Activated naive CD8-positive, alpha-beta T cell treated with anti-CD3 and anti-CD28 coated beads, Interleukin-2, amount 10 ng/mL, durations not matched to agents 7 days and 5 days (primary cell): ENCODE measurements around the gene GAPT. TPM values are rescaled to one million over a fixed set of nuclear protein-coding genes. Genes with fewer than 3 reads are reported as not detected.

ENCODE experiments used
- ATAC-seq: fragments of 150-1000 bp; cut with Tn5 transposase; one replicate; pipeline ENCODE4 v1.10.0; 2021; ENCODE audit warnings: low read depth, moderate library complexity
- POLR2A ChIA-PET: fragments of 350-600 bp; sonication (Branson Sonifier 250); formaldehyde crosslinking; loops from one replicate; lab custom pipeline; 2021; ENCODE audit warnings: antibody characterized with exemption; lab: Charles Lee
- DNase-seq: peaks from one replicate; pipeline ENCODE4 v3.0.0; 2021
- H3K27ac Mint-ChIP-seq: one replicate; pipeline ENCODE4 v1.8.0; 2022; ENCODE audit warnings: mild to moderate bottlenecking, mixed read lengths
- H3K27me3 Mint-ChIP-seq: one replicate; pipeline ENCODE4 v1.8.0; 2022; ENCODE audit warnings: mild to moderate bottlenecking, moderate library complexity, mixed read lengths
- H3K36me3 Mint-ChIP-seq: one replicate; pipeline ENCODE4 v1.8.0; 2021; ENCODE audit warnings: mild to moderate bottlenecking, mixed read lengths
- H3K4me1 Mint-ChIP-seq: one replicate; pipeline ENCODE4 v1.8.0; 2021; ENCODE audit warnings: mixed read lengths
- H3K4me3 Mint-ChIP-seq: one replicate; pipeline ENCODE4 v1.8.0; 2022; ENCODE audit warnings: mild to moderate bottlenecking, moderate library complexity, mixed read lengths
- H3K9me3 Mint-ChIP-seq: one replicate; pipeline ENCODE4 v1.8.0; 2021; ENCODE audit warnings: mixed read lengths
- total RNA-seq, 2 experiments: library from RNA; stranded (reverse); gene quantifications; one replicate each; pipeline ENCODE4 v1.2.3, GENCODE V29; 2021

The GAPT gene
- under 1 TPM in 1 of 2 experiments, not detected in 1; 0.57 TPM for total RNA-seq

GRCh38 chr5:58491216-58491892 lies at the start of gene GAPT:
GAPT (plus strand) TSS chr5:58491435; CDS start chr5:58494537, 3,102 bp downstream.
- no peak within 1 kb of the TSS for H3K27ac Mint-ChIP-seq
- POLR2A ChIA-PET = no interaction called here
- H3K4me3 Mint-ChIP-seq = no peak within 1 kb of the TSS
- no peaks in the 10 kb centered on the region for H3K9me3 Mint-ChIP-seq
- H3K27me3 Mint-ChIP-seq = peaks cover 16% of the 10 kb centered on the region
- no peaks in the 10 kb centered on the region for H3K4me1 Mint-ChIP-seq
- no peak for DNase-seq
- ATAC-seq = no peak
- H3K36me3 Mint-ChIP-seq = no peaks in the 10 kb centered on the region

- Mint-ChIP-seq H3K36me3 (no peaks in the 10 kb centered on the region), H3K4me3 (no peak overlapping the region), H3K27me3 (peaks cover 6% of the 10 kb centered on the region), H3K4me1 (no peaks in the 10 kb centered on the region), H3K27ac (no peak overlapping the region), H3K9me3 (no peaks in the 10 kb centered on the region)
- POLR2A ChIA-PET = no interaction called here
- no peak for ATAC-seq
- no peak for DNase-seq
Observed at GRCh38 chr5:58444805-58445204, 46.4 kb upstream of the GAPT start.

GRCh38 chr5:58446024-58446423 lies 45.2 kb upstream of the GAPT start:
- H3K27me3 Mint-ChIP-seq = peaks cover 9% of the 10 kb centered on the region
- DNase-seq = no peak

GRCh38 chr5:58447226-58447625 lies 44.0 kb upstream of the GAPT start:
- H3K36me3 Mint-ChIP-seq = no peaks in the 10 kb centered on the region
- ATAC-seq = no peak
- H3K27ac Mint-ChIP-seq = no peak overlapping the region
- no peaks in the 10 kb centered on the region for H3K9me3 Mint-ChIP-seq
- no peak for DNase-seq
- H3K27me3 Mint-ChIP-seq = peaks cover 9% of the 10 kb centered on the region
- H3K4me1 Mint-ChIP-seq = no peaks in the 10 kb centered on the region
- H3K4me3 Mint-ChIP-seq = no peak overlapping the region
- POLR2A ChIA-PET = no interaction called here

More at GRCh38 chr5:58446024-58446423, 45.2 kb upstream of the GAPT start:
- Mint-ChIP-seq H3K4me1 (no peaks in the 10 kb centered on the region), H3K36me3 (no peaks in the 10 kb centered on the region), H3K4me3 (no peak overlapping the region), H3K27ac (no peak overlapping the region), H3K9me3 (no peaks in the 10 kb centered on the region)
- no peak for ATAC-seq
- POLR2A ChIA-PET = no interaction called here

- no peak for ATAC-seq
- POLR2A ChIA-PET = no interaction called here
Observed at GRCh38 chr5:58450018-58450417, 41.2 kb upstream of the GAPT start.

GRCh38 chr5:58450811-58451629 lies 40.2 kb upstream of the GAPT start:
- DNase-seq (no peak), ATAC-seq (no peak)
- Mint-ChIP-seq H3K9me3 (no peaks in the 10 kb centered on the region), H3K4me3 (no peak overlapping the region), H3K4me1 (no peaks in the 10 kb centered on the region), H3K36me3 (peaks cover 2% of the 10 kb centered on the region), H3K27ac (no peak overlapping the region), H3K27me3 (peaks cover 11% of the 10 kb centered on the region)
- POLR2A ChIA-PET = no interaction called here

More at GRCh38 chr5:58450018-58450417, 41.2 kb upstream of the GAPT start:
- Mint-ChIP-seq H3K4me3 (no peak overlapping the region), H3K36me3 (peaks cover 2% of the 10 kb centered on the region), H3K9me3 (no peaks in the 10 kb centered on the region), H3K4me1 (no peaks in the 10 kb centered on the region), H3K27ac (no peak overlapping the region), H3K27me3 (peaks cover 9% of the 10 kb centered on the region)
- DNase-seq = no peak

GRCh38 chr5:58451732-58452565 lies 39.3 kb upstream of the GAPT start:
- Mint-ChIP-seq H3K27me3 (peaks cover 13% of the 10 kb centered on the region), H3K4me3 (no peak overlapping the region), H3K4me1 (no peaks in the 10 kb centered on the region), H3K36me3 (peaks cover 2% of the 10 kb centered on the region), H3K9me3 (no peaks in the 10 kb centered on the region), H3K27ac (no peak overlapping the region)
- DNase-seq (no peak), ATAC-seq (no peak)
- POLR2A ChIA-PET = no interaction called here

- Mint-ChIP-seq H3K4me3 (no peak overlapping the region), H3K36me3 (peaks cover 3% of the 10 kb centered on the region), H3K27me3 (peaks cover 19% of the 10 kb centered on the region), H3K27ac (no peak overlapping the region), H3K9me3 (no peaks in the 10 kb centered on the region), H3K4me1 (no peaks in the 10 kb centered on the region)
- DNase-seq (no peak), ATAC-seq (no peak)
- POLR2A ChIA-PET = no interaction called here
Observed at GRCh38 chr5:58452566-58453258, 38.5 kb upstream of the GAPT start.

GRCh38 chr5:58453306-58453705 lies 37.9 kb upstream of the GAPT start:
- DNase-seq = no peak
- Mint-ChIP-seq H3K27me3 (peaks cover 25% of the 10 kb centered on the region), H3K36me3 (peaks cover 3% of the 10 kb centered on the region), H3K4me1 (no peaks in the 10 kb centered on the region), H3K4me3 (no peak overlapping the region), H3K27ac (no peak overlapping the region), H3K9me3 (no peaks in the 10 kb centered on the region)
- POLR2A ChIA-PET = no interaction called here
- ATAC-seq = no peak

GRCh38 chr5:58454025-58454424 lies 37.2 kb upstream of the GAPT start:
- no peak overlapping the region for H3K27ac Mint-ChIP-seq
- ATAC-seq (no peak), DNase-seq (no peak)
- peaks cover 3% of the 10 kb centered on the region for H3K36me3 Mint-ChIP-seq
- POLR2A ChIA-PET = no interaction called here
- no peak overlapping the region for H3K4me3 Mint-ChIP-seq
- no peaks in the 10 kb centered on the region for H3K9me3 Mint-ChIP-seq
- H3K4me1 Mint-ChIP-seq = no peaks in the 10 kb centered on the region
- H3K27me3 Mint-ChIP-seq = peaks cover 32% of the 10 kb centered on the region

- H3K4me1 Mint-ChIP-seq = peaks cover 3% of the 10 kb centered on the region
- peaks cover 35% of the 10 kb centered on the region for H3K27me3 Mint-ChIP-seq
- peaks cover 3% of the 10 kb centered on the region for H3K36me3 Mint-ChIP-seq
- POLR2A ChIA-PET = no interaction called here
- H3K27ac Mint-ChIP-seq = no peak overlapping the region
- no peak overlapping the region for H3K4me3 Mint-ChIP-seq
- no peak for ATAC-seq
- no peaks in the 10 kb centered on the region for H3K9me3 Mint-ChIP-seq
- no peak for DNase-seq
Observed at GRCh38 chr5:58455066-58455465, 36.2 kb upstream of the GAPT start.

GRCh38 chr5:58455480-58455879 lies 35.8 kb upstream of the GAPT start:
- DNase-seq (no peak), ATAC-seq (no peak)
- no peak overlapping the region for H3K27ac Mint-ChIP-seq
- H3K4me1 Mint-ChIP-seq = peaks cover 3% of the 10 kb centered on the region
- H3K9me3 Mint-ChIP-seq = no peaks in the 10 kb centered on the region
- POLR2A ChIA-PET = no interaction called here
- H3K4me3 Mint-ChIP-seq = no peak overlapping the region
- peaks cover 35% of the 10 kb centered on the region for H3K27me3 Mint-ChIP-seq
- peaks cover 3% of the 10 kb centered on the region for H3K36me3 Mint-ChIP-seq

GRCh38 chr5:58456026-58456425 lies 35.2 kb upstream of the GAPT start:
- Mint-ChIP-seq H3K4me3 (no peak overlapping the region), H3K27me3 (peaks cover 32% of the 10 kb centered on the region), H3K27ac (no peak overlapping the region), H3K36me3 (peaks cover 3% of the 10 kb centered on the region), H3K4me1 (peaks cover 5% of the 10 kb centered on the region), H3K9me3 (no peaks in the 10 kb centered on the region)
- DNase-seq (no peak), ATAC-seq (no peak)
- POLR2A ChIA-PET = no interaction called here
